ENCODE measurements around the gene USP4.

DNA sequence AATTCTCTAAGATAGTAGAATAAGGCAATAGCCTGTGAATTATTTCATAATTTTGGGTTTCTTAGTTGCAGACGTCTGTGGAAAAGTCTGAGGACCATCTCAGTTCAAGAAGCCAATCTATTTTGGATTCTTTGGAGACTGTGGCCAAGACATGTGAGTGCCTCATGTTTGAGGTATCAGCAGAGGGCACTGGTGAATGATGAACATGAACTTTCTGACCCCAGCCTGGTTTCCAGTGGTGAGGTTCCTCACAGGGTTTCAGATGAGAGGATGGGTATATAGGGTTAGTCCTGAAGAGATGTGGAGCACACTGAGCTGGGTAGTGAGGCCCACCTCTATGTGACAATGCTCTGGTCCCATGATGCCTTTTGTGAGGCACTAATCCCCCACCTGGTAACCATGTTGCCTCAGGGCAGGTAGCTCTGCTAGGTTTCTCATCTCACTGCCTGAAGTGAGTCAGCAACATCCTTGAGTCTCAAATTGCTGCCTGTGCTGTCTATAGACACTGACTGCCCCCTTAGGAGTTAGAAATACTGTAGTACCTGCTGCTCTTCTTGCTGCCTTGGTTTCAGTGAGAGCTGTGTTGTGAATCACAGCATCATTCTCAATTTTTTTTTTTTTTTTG lies 95.2 kb downstream of the USP4 start:
- TF ChIP-seq, protein P1, sequence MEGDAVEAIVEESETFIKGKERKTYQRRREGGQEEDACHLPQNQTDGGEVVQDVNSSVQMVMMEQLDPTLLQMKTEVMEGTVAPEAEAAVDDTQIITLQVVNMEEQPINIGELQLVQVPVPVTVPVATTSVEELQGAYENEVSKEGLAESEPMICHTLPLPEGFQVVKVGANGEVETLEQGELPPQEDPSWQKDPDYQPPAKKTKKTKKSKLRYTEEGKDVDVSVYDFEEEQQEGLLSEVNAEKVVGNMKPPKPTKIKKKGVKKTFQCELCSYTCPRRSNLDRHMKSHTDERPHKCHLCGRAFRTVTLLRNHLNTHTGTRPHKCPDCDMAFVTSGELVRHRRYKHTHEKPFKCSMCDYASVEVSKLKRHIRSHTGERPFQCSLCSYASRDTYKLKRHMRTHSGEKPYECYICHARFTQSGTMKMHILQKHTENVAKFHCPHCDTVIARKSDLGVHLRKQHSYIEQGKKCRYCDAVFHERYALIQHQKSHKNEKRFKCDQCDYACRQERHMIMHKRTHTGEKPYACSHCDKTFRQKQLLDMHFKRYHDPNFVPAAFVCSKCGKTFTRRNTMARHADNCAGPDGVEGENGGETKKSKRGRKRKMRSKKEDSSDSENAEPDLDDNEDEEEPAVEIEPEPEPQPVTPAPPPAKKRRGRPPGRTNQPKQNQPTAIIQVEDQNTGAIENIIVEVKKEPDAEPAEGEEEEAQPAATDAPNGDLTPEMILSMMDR (IDR thresholded peaks at IDR 0.05 in 4 of 5, conservative IDR thresholded peaks at IDR 0.05 in 1 of 5), result no peak
- no peak for TF ChIP-seq POLR2A (IDR thresholded peaks at IDR 0.05)

All from gastrocnemius medialis (tissue), 4 donors.